ENCODE data around the gene ATP2B3.

- TF ChIP-seq REST (IDR thresholded peaks at IDR 0.05; ENCODE audit: insufficient read depth in 1 of 2, low read depth in 2 of 2, low read length in 1 of 2) (no peak), SIN3A (IDR thresholded peaks at IDR 0.05; ENCODE audit: borderline replicate concordance, insufficient read depth, low read depth, low read length) (no peak)
Observed at GRCh38 chrX:153625271-153626024, 108.0 kb downstream of the ATP2B3 start.

Data from Panc1 (cell line).